Activated B cell treated with CpG ODN at 0.5 μM for 24 hours (primary cell): Measurements from ENCODE around the gene NRCAM. TPM values are rescaled to one million over a fixed set of nuclear protein-coding genes. Genes with fewer than 3 reads are reported as not detected.

Experiments
- ATAC-seq: fragments of 200-7000 bp; cut with Tn5 transposase; one replicate; pipeline ENCODE4 v1.10.0; 2021; ENCODE audit warnings: low read depth, mild to moderate bottlenecking, moderate library complexity
- CTCF ChIA-PET: fragments of 350-600 bp; sonication (Branson Sonifier 250); formaldehyde crosslinking; loops from one replicate; lab custom pipeline; 2021; ENCODE audit warnings: antibody characterized with exemption; lab: Charles Lee
- POLR2A ChIA-PET: fragments of 350-600 bp; sonication (Branson Sonifier 250); formaldehyde crosslinking; loops from one replicate; lab custom pipeline; 2021; ENCODE audit warnings: antibody characterized with exemption; lab: Charles Lee
- DNase-seq: peaks from one replicate; pipeline ENCODE4 v3.0.0; 2022
- H3K27ac Mint-ChIP-seq: one replicate; pipeline ENCODE4 v1.8.0; 2020; ENCODE audit warnings: mixed read lengths
- H3K27me3 Mint-ChIP-seq: one replicate; pipeline ENCODE4 v1.8.0; 2021; ENCODE audit warnings: mixed read lengths
- H3K36me3 Mint-ChIP-seq: one replicate; pipeline ENCODE4 v1.8.0; 2021; ENCODE audit warnings: low read depth, mixed read lengths
- H3K4me1 Mint-ChIP-seq: one replicate; pipeline ENCODE4 v1.8.0; 2021; ENCODE audit warnings: mixed read lengths
- H3K4me3 Mint-ChIP-seq: one replicate; pipeline ENCODE4 v1.8.0; 2020; ENCODE audit warnings: mild to moderate bottlenecking, mixed read lengths
- H3K9me3 Mint-ChIP-seq: one replicate; pipeline ENCODE4 v1.8.0; 2020; ENCODE audit warnings: mixed read lengths
- intact Hi-C: fragments of 100-400 bp; cut with micrococcal nuclease; formaldehyde crosslinking; loops from one replicate; pipeline ENCODE4 v1.15.1; 2024
- total RNA-seq: library from RNA; stranded (reverse); gene quantifications from 2 replicates; pipeline ENCODE4 v1.2.3, GENCODE V29; 2022
- TF ChIP-seq, protein P1 (sequence below): fragments of 200-600 bp; IDR thresholded peaks from one replicate; pipeline ENCODE4 v1.8.0; 2022; ENCODE audit warnings: antibody characterized with exemption, mild to moderate bottlenecking

NRCAM gene
- total RNA-seq, 1 donor from 2014 or later: 2.2 TPM

GRCh38 chr7:108231221-108231620, 225.0 kb downstream of the NRCAM start:
- no peak for ATAC-seq
- Mint-ChIP-seq H3K27me3 (peaks cover 3% of the 10 kb centered on the region), H3K27ac (no peak overlapping the region), H3K36me3 (no peaks in the 10 kb centered on the region), H3K4me1 (no peaks in the 10 kb centered on the region), H3K4me3 (no peak overlapping the region), H3K9me3 (no peaks in the 10 kb centered on the region)
- intact Hi-C loops: no loop called here
- no peak for DNase-seq
- ChIA-PET POLR2A (no interaction called here), CTCF (no interaction called here)
- TF ChIP-seq, protein P1, sequence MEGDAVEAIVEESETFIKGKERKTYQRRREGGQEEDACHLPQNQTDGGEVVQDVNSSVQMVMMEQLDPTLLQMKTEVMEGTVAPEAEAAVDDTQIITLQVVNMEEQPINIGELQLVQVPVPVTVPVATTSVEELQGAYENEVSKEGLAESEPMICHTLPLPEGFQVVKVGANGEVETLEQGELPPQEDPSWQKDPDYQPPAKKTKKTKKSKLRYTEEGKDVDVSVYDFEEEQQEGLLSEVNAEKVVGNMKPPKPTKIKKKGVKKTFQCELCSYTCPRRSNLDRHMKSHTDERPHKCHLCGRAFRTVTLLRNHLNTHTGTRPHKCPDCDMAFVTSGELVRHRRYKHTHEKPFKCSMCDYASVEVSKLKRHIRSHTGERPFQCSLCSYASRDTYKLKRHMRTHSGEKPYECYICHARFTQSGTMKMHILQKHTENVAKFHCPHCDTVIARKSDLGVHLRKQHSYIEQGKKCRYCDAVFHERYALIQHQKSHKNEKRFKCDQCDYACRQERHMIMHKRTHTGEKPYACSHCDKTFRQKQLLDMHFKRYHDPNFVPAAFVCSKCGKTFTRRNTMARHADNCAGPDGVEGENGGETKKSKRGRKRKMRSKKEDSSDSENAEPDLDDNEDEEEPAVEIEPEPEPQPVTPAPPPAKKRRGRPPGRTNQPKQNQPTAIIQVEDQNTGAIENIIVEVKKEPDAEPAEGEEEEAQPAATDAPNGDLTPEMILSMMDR: no peak

DNA sequence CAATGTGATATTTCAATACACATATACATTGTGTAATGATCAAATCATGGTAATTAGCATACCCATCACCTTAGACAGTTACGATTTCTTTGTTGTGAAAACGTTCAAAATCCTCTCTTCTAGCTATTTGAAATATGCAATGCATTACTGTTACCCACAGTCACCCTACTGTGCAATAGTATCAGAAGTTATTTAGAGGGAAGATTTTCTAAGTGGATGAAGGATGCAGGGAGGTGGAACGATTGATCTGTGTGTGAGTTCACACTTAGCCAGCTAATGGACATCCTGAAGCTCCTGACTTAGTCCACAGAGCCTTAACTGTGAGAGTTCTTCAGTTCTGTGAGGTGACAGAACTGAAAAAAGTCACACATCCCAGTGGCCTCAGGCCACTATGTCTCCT, 228.9 kb downstream of the NRCAM start:
- H3K27ac Mint-ChIP-seq: no peak overlapping the region
- no peak overlapping the region for H3K4me3 Mint-ChIP-seq
- peaks cover 3% of the 10 kb centered on the region for H3K27me3 Mint-ChIP-seq
- POLR2A ChIA-PET: no interaction called here
- TF ChIP-seq, protein P1: no peak
- H3K4me1 Mint-ChIP-seq: no peaks in the 10 kb centered on the region
- no peaks in the 10 kb centered on the region for H3K36me3 Mint-ChIP-seq
- intact Hi-C loops: no loop called here
- no peak for DNase-seq
- no peak for ATAC-seq
- CTCF ChIA-PET: interaction anchor here (0.7 kb wide), 1 partner anchor 226 kb away, joined by 3 read pairs; no protein-coding TSS in a partner anchor
- no peaks in the 10 kb centered on the region for H3K9me3 Mint-ChIP-seq

DNA sequence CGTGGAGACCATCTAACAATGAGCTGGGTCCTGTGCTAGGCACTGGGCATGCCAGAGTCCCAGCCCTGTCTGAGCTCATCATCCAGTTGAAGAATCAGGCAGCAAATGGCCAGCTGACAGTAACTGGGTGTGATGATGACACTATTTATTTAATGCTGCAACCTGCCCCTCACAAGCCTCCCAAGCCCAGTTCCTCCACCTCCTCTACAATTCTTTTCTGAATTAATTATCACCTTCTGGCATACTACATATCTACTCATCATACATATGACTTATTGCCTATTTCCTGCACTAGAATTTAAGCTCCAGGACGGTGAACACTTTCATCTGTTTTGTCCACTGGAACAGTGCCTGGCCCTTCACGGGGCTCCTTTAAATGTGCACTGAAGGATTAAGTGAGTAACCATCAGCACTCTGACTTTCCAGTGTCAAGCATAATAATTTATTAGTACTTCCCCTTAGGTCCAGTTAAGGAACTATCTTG, 229.4 kb downstream of the NRCAM start:
- DNase-seq (no peak), ATAC-seq (no peak)
- peaks cover 3% of the 10 kb centered on the region for H3K27me3 Mint-ChIP-seq
- no peaks in the 10 kb centered on the region for H3K36me3 Mint-ChIP-seq
- no peaks in the 10 kb centered on the region for H3K9me3 Mint-ChIP-seq
- ChIA-PET POLR2A (no interaction called here), CTCF (interaction anchor here (0.7 kb wide), 1 partner anchor 227 kb away, joined by 3 read pairs; no protein-coding TSS in a partner anchor)
- TF ChIP-seq, protein P1: no peak
- H3K4me3 Mint-ChIP-seq: no peak overlapping the region
- intact Hi-C loops: no loop called here
- H3K4me1 Mint-ChIP-seq: no peaks in the 10 kb centered on the region
- H3K27ac Mint-ChIP-seq: no peak overlapping the region

- CTCF ChIA-PET: no interaction called here
- Mint-ChIP-seq H3K27me3 (peaks cover 3% of the 10 kb centered on the region), H3K27ac (no peak overlapping the region), H3K4me3 (no peak overlapping the region), H3K4me1 (no peaks in the 10 kb centered on the region), H3K36me3 (no peaks in the 10 kb centered on the region), H3K9me3 (no peaks in the 10 kb centered on the region)
- intact Hi-C loops: no loop called here
- ATAC-seq (no peak), DNase-seq (no peak)
- TF ChIP-seq, protein P1: no peak
- POLR2A ChIA-PET: no interaction called here
Observed at GRCh38 chr7:108225531-108226181, 230.6 kb downstream of the NRCAM start.

DNA sequence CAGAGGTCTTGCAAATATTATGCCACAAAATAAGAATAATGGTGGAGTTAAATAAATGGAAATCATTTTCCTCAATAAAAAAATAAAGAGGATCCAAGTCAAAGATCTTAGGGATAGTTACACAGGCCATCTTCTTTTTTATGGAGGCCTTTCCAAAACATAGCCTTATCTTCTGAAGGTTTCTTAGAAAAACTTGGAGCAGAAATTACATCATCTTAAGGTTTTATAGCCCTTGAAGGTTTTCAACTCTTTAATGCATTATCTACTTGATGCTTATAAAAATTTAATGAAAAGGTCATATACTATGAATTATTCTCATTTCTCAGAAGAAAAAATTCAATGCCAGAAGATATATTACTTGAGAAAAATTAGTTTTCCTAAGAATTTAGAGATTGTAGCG, 231.8 kb downstream of the NRCAM start:
- Mint-ChIP-seq H3K27ac (no peak overlapping the region), H3K9me3 (no peaks in the 10 kb centered on the region), H3K36me3 (no peaks in the 10 kb centered on the region), H3K4me3 (no peak overlapping the region), H3K4me1 (no peaks in the 10 kb centered on the region), H3K27me3 (peaks cover 3% of the 10 kb centered on the region)
- TF ChIP-seq, protein P1: no peak
- intact Hi-C loops: no loop called here
- ChIA-PET POLR2A (no interaction called here), CTCF (no interaction called here)
- ATAC-seq (no peak), DNase-seq (no peak)
